Measurements from ENCODE around the gene FBXO2.

The FBXO2 gene

DNA sequence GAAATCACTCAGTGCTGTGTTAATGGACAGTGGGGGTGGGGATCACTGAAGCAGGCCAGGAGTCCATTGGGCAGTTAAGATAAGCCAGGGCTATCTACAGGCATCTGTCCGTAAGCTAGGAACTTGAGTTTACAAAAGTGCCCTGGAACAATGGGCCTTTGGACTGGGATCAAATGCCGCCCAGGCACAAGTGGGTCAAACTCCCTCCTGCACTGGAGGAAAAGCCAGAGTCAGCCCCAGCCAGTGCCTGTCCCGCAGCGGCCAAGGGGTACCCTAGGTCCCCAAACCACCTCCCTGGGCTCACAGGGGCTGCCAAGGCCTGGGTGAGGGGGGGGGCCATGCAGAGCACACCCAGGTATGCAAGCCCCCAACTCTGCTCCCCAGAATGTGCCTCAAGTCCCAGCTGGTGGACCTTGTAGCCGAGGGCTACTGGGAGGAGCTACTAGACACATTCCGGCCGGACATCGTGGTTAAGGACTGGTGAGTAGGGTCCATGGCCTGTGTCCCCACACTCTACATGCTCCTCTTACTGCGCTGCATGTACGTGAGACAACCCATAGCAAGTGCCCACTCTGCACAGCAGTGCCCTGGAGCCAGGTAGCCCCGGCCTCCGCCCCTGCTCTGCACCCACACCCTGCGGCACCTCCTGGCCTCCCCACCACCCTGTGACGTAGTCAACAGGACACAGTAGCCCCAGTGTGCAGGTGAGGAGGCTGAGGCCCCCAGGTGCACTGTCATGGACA, 17.5 kb upstream of the FBXO2 start:
- TF ChIP-seq, protein P1, sequence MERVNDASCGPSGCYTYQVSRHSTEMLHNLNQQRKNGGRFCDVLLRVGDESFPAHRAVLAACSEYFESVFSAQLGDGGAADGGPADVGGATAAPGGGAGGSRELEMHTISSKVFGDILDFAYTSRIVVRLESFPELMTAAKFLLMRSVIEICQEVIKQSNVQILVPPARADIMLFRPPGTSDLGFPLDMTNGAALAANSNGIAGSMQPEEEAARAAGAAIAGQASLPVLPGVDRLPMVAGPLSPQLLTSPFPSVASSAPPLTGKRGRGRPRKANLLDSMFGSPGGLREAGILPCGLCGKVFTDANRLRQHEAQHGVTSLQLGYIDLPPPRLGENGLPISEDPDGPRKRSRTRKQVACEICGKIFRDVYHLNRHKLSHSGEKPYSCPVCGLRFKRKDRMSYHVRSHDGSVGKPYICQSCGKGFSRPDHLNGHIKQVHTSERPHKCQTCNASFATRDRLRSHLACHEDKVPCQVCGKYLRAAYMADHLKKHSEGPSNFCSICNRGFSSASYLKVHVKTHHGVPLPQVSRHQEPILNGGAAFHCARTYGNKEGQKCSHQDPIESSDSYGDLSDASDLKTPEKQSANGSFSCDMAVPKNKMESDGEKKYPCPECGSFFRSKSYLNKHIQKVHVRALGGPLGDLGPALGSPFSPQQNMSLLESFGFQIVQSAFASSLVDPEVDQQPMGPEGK (CRISPR knock-in tag; IDR thresholded peaks at IDR 0.05; ENCODE audit: borderline replicate concordance): no peak
- TF ChIP-seq, protein P2, sequence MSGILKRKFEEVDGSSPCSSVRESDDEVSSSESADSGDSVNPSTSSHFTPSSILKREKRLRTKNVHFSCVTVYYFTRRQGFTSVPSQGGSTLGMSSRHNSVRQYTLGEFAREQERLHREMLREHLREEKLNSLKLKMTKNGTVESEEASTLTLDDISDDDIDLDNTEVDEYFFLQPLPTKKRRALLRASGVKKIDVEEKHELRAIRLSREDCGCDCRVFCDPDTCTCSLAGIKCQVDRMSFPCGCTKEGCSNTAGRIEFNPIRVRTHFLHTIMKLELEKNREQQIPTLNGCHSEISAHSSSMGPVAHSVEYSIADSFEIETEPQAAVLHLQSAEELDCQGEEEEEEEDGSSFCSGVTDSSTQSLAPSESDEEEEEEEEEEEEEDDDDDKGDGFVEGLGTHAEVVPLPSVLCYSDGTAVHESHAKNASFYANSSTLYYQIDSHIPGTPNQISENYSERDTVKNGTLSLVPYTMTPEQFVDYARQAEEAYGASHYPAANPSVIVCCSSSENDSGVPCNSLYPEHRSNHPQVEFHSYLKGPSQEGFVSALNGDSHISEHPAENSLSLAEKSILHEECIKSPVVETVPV (CRISPR knock-in tag; IDR thresholded peaks at IDR 0.05): no peak
- TF ChIP-seq CSDC2 (CRISPR knock-in tag; IDR thresholded peaks at IDR 0.05) (no peak), TCF4 (CRISPR knock-in tag; IDR thresholded peaks at IDR 0.05; ENCODE audit: borderline replicate concordance) (no peak), SNAI2 (CRISPR knock-in tag; IDR thresholded peaks at IDR 0.05) (no peak), ZNF8 (CRISPR knock-in tag; IDR thresholded peaks at IDR 0.05) (no peak), BACH2 (CRISPR knock-in tag; IDR thresholded peaks at IDR 0.05; ENCODE audit: borderline replicate concordance) (no peak), ZC3H10 (CRISPR knock-in tag; IDR thresholded peaks at IDR 0.05) (no peak), ARNTL (CRISPR knock-in tag; IDR thresholded peaks at IDR 0.05; ENCODE audit: borderline replicate concordance, low read depth) (no peak), TOX (CRISPR knock-in tag; IDR thresholded peaks at IDR 0.05; ENCODE audit: borderline replicate concordance) (no peak), ESRRG (CRISPR knock-in tag; IDR thresholded peaks at IDR 0.05) (no peak), PPARA (CRISPR knock-in tag; IDR thresholded peaks at IDR 0.05; ENCODE audit: borderline replicate concordance) (no peak), ZFP3 (CRISPR knock-in tag; IDR thresholded peaks at IDR 0.05) (no peak)
- TF ChIP-seq, protein P3, sequence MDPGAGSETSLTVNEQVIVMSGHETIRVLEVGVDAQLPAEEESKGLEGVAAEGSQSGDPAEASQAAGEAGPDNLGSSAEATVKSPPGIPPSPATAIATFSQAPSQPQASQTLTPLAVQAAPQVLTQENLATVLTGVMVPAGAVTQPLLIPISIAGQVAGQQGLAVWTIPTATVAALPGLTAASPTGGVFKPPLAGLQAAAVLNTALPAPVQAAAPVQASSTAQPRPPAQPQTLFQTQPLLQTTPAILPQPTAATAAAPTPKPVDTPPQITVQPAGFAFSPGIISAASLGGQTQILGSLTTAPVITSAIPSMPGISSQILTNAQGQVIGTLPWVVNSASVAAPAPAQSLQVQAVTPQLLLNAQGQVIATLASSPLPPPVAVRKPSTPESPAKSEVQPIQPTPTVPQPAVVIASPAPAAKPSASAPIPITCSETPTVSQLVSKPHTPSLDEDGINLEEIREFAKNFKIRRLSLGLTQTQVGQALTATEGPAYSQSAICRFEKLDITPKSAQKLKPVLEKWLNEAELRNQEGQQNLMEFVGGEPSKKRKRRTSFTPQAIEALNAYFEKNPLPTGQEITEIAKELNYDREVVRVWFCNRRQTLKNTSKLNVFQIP (CRISPR knock-in tag; IDR thresholded peaks at IDR 0.05; ENCODE audit: borderline replicate concordance, low read depth): no peak
- TF ChIP-seq, protein P4, sequence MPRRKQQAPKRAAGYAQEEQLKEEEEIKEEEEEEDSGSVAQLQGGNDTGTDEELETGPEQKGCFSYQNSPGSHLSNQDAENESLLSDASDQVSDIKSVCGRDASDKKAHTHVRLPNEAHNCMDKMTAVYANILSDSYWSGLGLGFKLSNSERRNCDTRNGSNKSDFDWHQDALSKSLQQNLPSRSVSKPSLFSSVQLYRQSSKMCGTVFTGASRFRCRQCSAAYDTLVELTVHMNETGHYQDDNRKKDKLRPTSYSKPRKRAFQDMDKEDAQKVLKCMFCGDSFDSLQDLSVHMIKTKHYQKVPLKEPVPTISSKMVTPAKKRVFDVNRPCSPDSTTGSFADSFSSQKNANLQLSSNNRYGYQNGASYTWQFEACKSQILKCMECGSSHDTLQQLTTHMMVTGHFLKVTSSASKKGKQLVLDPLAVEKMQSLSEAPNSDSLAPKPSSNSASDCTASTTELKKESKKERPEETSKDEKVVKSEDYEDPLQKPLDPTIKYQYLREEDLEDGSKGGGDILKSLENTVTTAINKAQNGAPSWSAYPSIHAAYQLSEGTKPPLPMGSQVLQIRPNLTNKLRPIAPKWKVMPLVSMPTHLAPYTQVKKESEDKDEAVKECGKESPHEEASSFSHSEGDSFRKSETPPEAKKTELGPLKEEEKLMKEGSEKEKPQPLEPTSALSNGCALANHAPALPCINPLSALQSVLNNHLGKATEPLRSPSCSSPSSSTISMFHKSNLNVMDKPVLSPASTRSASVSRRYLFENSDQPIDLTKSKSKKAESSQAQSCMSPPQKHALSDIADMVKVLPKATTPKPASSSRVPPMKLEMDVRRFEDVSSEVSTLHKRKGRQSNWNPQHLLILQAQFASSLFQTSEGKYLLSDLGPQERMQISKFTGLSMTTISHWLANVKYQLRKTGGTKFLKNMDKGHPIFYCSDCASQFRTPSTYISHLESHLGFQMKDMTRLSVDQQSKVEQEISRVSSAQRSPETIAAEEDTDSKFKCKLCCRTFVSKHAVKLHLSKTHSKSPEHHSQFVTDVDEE (CRISPR knock-in tag; IDR thresholded peaks at IDR 0.05): no peak
- no peak for ATAC-seq

DNA sequence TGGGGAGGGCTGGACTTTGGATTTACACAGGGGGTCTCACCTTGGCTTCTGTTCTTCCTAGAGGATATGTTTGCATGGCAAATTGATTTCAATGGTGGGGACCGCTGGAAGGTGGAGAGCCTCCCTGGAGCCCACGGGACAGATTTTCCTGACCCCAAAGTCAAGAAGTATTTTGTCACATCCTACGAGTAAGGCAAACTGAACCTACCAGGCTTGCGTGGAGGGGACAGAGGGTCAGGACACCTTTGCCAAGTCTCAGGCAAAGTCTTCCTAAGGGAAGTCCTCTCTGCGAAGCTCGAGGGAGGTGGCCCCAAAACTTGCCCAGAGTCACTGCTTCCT, 16.9 kb upstream of the FBXO2 start:
- ATAC-seq: no peak
- TF ChIP-seq PPARA (CRISPR knock-in tag; IDR thresholded peaks at IDR 0.05; ENCODE audit: borderline replicate concordance) (no peak), ZFP30 (CRISPR knock-in tag; IDR thresholded peaks at IDR 0.05) (no peak), ARNTL (CRISPR knock-in tag; IDR thresholded peaks at IDR 0.05; ENCODE audit: borderline replicate concordance, low read depth) (no peak), ZC3H10 (CRISPR knock-in tag; IDR thresholded peaks at IDR 0.05) (no peak), ZNF70 (CRISPR knock-in tag; IDR thresholded peaks at IDR 0.05) (no peak), BACH2 (CRISPR knock-in tag; IDR thresholded peaks at IDR 0.05; ENCODE audit: borderline replicate concordance) (no peak), TOX (CRISPR knock-in tag; IDR thresholded peaks at IDR 0.05; ENCODE audit: borderline replicate concordance) (no peak), TCF4 (CRISPR knock-in tag; IDR thresholded peaks at IDR 0.05; ENCODE audit: borderline replicate concordance) (no peak), RARB (CRISPR knock-in tag; IDR thresholded peaks at IDR 0.05) (no peak), ISL1 (CRISPR knock-in tag; IDR thresholded peaks at IDR 0.05) (no peak), CSDC2 (CRISPR knock-in tag; IDR thresholded peaks at IDR 0.05) (no peak), GLIS3 (CRISPR knock-in tag; IDR thresholded peaks at IDR 0.05) (no peak), ZNF565 (CRISPR knock-in tag; conservative IDR thresholded peaks at IDR 0.05; ENCODE audit: low read depth) (no peak), OSR1 (CRISPR knock-in tag; IDR thresholded peaks at IDR 0.05) (no peak), ZNF8 (CRISPR knock-in tag; IDR thresholded peaks at IDR 0.05) (no peak)
- TF ChIP-seq, protein P2 (CRISPR knock-in tag; IDR thresholded peaks at IDR 0.05): no peak
- TF ChIP-seq, protein P3 (CRISPR knock-in tag; IDR thresholded peaks at IDR 0.05; ENCODE audit: borderline replicate concordance, low read depth): no peak
- TF ChIP-seq, protein P4 (CRISPR knock-in tag; IDR thresholded peaks at IDR 0.05): no peak
